SU-DHL-6 (cell line): ENCODE results near the gene TTLL11.

ENCODE experiments used
- CTCF ChIP-seq: fragments of 200-600 bp; sonication (generic); IDR thresholded peaks from one replicate; pipeline ENCODE4 v1.5.1; 2017; ENCODE audit warnings: antibody characterized with exemption, mild to moderate bottlenecking, low read length, moderate library complexity; ENCODE audit not compliant: insufficient read depth, poor library complexity, severe bottlenecking
- EZH2phosphoT487 ChIP-seq: fragments of 200-600 bp; sonication (generic), shearing (Covaris generic); conservative IDR thresholded peaks from 2 replicates; pipeline ENCODE4 v1.6.1; 2018; ENCODE audit warnings: mild to moderate bottlenecking, antibody characterized with exemption, low read length, moderate library complexity, mixed read lengths

GRCh38 chr9:121817476-121817875 lies 275.6 kb downstream of the TTLL11 start:
- TF ChIP-seq CTCF (no peak), EZH2phosphoT487 (no peak)
